GM18505 (cell line): ENCODE measurements around the gene CYB5A.

Experiments
- ATAC-seq: cut with Tn5 transposase; IDR thresholded peaks from one replicate; pipeline ENCODE4 v1.9.1; 2021; ENCODE audit not compliant: unreplicated experiment
- POLR2A ChIP-seq: IDR thresholded peaks from 4 replicates; pipeline ENCODE4 v1.6.1; 2011; ENCODE audit warnings: borderline replicate concordance; ENCODE audit not compliant: insufficient read depth, insufficient read length; ENCODE audit errors: extremely low read depth

CYB5A gene

DNA sequence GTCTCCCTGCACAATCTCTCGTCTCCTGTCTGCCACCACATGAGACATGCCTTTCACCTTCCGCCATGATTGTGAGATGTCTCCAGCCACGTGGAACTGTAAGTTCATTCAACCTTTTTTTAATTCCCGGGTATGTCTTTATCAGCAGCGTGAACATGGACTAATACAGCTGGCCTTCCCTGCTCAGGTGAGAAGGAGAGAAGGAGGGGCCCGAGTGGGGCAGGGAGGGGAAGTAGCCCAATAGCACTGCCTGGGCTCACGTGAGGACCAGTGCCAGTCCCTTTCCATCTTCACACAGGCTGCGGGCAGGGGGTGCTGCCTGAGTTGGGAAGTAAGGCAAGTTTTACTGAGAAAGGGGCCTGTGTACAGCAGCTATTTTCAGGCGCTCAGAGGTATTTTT, 70.7 kb downstream of the CYB5A start:
- no peak for ATAC-seq
- no peak for TF ChIP-seq POLR2A

DNA sequence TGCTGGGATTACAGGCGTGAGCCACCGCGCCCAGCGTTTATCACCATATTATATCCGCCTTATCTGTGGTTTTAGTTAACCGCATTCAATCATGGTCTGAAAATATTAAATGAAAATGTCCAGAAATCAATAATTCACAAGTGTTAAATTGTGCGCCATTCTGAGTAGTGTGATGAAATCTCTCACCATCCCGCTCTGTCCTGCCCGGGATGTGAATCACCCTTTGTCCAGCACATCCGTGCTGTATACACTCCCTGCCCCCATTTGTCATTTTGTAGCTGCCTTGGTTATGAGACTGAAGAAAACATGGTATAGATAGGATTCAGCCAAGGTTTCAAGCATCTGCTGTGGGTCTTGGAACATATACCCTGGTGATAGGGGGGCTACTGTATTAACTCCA, 72.7 kb downstream of the CYB5A start:
- ATAC-seq = no peak
- TF ChIP-seq POLR2A = no peak

DNA sequence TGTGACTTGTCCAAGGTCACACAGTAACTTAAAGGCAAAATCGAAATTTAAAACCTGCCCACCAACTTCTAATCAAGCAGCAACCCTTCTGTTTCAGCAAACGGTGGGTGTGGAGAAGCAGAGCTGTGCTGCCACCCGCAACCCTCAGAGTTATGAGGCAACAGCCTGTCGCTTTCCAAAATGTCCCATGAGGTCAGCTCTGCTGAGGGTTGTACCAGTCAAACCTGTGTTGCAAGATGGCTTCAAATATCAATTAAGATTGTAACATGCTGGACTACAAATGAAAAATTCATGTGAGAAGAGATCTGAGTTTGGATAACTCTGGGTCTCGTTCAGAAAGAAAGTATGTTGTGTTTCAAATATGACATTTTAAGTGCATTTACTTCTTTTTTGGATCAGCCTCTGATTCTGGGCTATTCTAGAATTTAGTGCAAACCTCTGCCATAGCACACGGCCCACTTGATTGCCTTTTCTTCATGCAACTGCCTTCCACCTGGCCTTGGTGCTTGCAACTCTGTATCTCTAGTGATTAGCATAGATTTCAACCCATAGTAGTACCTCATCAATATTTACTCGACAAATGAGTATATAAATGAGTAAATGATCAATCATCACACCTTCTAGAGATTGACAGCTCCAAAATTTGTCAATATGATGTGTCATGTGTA, 74.2 kb downstream of the CYB5A start:
- no peak for TF ChIP-seq POLR2A
- no peak for ATAC-seq

DNA sequence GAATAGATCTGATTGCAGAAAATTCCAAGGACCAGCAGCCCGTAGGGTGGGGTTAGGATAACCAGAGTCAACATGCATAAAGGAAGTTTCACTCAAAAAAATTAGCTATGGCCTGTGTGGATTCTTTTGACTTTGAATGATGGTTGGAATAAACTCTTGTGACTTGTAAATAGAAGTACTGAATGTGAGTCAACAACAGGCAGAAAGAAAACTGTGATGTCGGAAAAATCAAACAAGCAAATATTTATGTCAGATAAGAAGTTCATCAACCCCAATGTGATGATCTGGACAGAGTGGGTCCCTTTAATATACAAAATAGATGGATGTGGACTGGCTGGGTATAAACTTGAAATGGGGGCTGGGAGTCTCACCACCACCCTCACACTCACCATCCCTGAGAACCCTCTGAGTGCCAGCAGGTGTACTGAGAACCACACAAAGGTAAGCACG, 75.1 kb downstream of the CYB5A start:
- TF ChIP-seq POLR2A = no peak
- ATAC-seq = no peak

DNA sequence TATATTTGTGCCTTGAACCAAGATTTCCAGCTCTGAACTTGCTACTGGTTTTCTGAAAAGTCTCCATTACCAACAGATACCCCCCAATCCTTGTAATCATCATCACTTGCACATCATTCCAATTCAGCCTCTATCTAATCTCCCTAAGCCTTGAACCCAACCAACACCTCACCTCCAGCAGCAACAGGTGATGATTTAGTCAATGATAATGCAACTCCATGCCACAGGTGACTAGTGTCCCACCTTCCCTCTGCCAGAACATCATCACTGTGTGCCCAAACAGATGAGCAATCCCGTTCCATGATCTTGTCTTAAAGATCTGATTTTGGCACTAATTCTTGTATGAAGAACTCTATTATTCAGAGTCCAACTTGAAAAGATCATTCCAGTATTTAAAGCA, 75.9 kb downstream of the CYB5A start:
- no peak for TF ChIP-seq POLR2A
- ATAC-seq = no peak

DNA sequence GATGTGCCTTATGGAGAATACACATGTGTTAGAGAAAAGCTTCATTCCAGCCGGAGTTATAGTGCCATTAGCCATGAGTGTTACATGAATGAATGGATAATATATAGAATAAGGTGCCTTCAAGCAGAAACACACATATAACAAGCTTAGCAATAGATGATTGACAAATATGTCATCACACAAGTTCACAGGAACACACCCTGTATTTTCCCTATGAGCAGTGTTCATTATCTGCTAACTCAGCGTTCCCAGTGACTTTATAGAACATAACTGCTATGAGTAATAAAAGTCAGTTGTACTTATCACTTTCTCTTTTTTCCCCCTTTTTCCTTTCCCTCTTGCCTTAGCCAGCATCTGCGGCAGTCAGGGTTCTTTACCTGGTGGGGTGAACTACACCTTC, 78.3 kb downstream of the CYB5A start:
- ATAC-seq = no peak
- TF ChIP-seq POLR2A = no peak

DNA sequence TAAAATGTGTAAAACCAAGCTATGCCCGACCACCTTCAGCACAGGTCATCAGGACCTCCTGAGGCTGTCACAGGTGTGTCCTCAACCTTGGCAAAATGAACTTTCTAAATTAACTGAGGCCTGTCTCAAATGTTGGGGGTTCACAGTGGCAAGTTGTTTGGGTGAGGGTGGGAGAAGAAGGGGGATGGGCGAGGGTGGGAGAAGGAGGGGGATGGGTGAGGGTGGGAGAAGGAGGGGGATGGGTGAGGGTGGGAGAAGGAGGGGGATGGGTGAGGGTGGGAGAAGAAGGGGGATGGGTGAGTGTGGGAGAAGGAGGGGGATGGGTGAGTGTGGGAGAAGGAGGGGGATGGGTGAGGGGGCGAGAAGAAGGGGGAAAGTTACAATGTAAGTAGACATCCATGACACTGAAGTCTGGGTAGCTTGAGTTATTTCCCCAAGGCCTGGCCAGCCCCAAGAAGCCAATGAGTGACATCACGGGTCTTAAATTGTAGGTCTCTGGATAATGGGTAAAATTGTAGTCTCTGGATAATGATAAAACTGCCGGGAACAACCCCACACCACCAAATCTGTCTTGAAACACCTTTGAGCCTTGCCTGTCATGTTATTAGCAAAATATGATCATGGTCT, 87.1 kb downstream of the CYB5A start:
- ATAC-seq = no peak
- no peak for TF ChIP-seq POLR2A

DNA sequence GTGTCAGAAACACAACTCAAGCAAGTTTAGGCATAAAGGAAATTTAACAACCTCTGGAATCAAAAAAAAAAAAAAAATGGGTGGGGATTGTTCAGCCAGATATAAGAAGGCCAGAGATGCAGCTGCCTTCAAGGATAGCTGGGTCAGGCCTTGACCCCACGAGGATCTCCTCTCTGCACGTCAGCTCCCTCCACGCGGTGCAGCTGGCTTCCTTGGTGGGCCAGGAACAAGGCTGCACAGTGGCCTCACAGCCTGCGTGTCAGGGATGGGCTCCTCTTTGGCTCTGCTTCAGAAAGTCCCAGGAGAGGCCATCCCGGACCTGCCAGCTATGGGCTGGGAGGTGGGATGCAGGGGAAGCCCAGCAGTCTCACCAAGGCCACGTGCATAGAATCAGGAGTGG, 88.0 kb downstream of the CYB5A start:
- TF ChIP-seq POLR2A = no peak
- ATAC-seq = no peak
